ENCODE data around the gene MAP3K9.

The MAP3K9 gene

GRCh38 chr14:70741482-70741881 lies 67.8 kb downstream of the MAP3K9 start:
- TF ChIP-seq SPI1 (IDR thresholded peaks at IDR 0.05; ENCODE audit: borderline replicate concordance, low read depth) = no peak
- no peak for TF ChIP-seq GABPA (IDR thresholded peaks at IDR 0.05; ENCODE audit: low read depth)
- no peak for TF ChIP-seq REST (IDR thresholded peaks at IDR 0.05; ENCODE audit: insufficient replicate concordance, low read depth)
- no peak for TF ChIP-seq CTCF (IDR thresholded peaks at IDR 0.05; ENCODE audit: insufficient read depth, low read length)
- no peak for TF ChIP-seq POLR2AphosphoS5 (IDR thresholded peaks at IDR 0.05; ENCODE audit: low read depth)
- no peak overlapping the region for H3K4me3 ChIP-seq (replicated peaks; ENCODE audit: insufficient read depth, low read length)
- DNase-seq (ENCODE audit: low read depth in 1 of 2, low spot score in 1 of 2) = no peak
- H3K27ac ChIP-seq (replicated peaks) = no peak overlapping the region
- no peaks in the 10 kb centered on the region for H3K27me3 ChIP-seq (ENCODE audit: insufficient read depth, poor library complexity, severe bottlenecking)

- no peak for DNase-seq (ENCODE audit: low read depth in 1 of 2, low spot score in 1 of 2)
- TF ChIP-seq CTCF (IDR thresholded peaks at IDR 0.05; ENCODE audit: insufficient read depth, low read length) (no peak), POLR2AphosphoS5 (IDR thresholded peaks at IDR 0.05; ENCODE audit: low read depth) (no peak), SPI1 (IDR thresholded peaks at IDR 0.05; ENCODE audit: borderline replicate concordance, low read depth) (no peak), REST (IDR thresholded peaks at IDR 0.05; ENCODE audit: insufficient replicate concordance, low read depth) (no peak), GABPA (IDR thresholded peaks at IDR 0.05; ENCODE audit: low read depth) (no peak)
- H3K4me3 ChIP-seq (replicated peaks; ENCODE audit: insufficient read depth, low read length) = no peak overlapping the region
- H3K27me3 ChIP-seq (ENCODE audit: insufficient read depth, poor library complexity, severe bottlenecking) = no peaks in the 10 kb centered on the region
- H3K27ac ChIP-seq (replicated peaks) = no peak overlapping the region
Measured at GRCh38 chr14:70735043-70735442, 74.3 kb downstream of the MAP3K9 start.

GRCh38 chr14:70731447-70732239 lies 77.7 kb downstream of the MAP3K9 start:
- Histone ChIP-seq H3K4me3 (replicated peaks; ENCODE audit: insufficient read depth, low read length) (no peak overlapping the region), H3K27ac (replicated peaks) (no peak overlapping the region), H3K27me3 (ENCODE audit: insufficient read depth, poor library complexity, severe bottlenecking) (no peaks in the 10 kb centered on the region)
- DNase-seq (ENCODE audit: low read depth in 1 of 2, low spot score in 1 of 2) = no peak
- no peak for TF ChIP-seq SPI1 (IDR thresholded peaks at IDR 0.05; ENCODE audit: borderline replicate concordance, low read depth)
- TF ChIP-seq GABPA (IDR thresholded peaks at IDR 0.05; ENCODE audit: low read depth) = no peak
- TF ChIP-seq REST (IDR thresholded peaks at IDR 0.05; ENCODE audit: insufficient replicate concordance, low read depth) = no peak
- TF ChIP-seq POLR2AphosphoS5 (IDR thresholded peaks at IDR 0.05; ENCODE audit: low read depth) = no peak
- no peak for TF ChIP-seq CTCF (IDR thresholded peaks at IDR 0.05; ENCODE audit: insufficient read depth, low read length)

All from HL-60 (cell line).